HUES6 (cell line): ENCODE results near the gene RIPOR3.
"Not testable (repeated sequence)": the region's sequence is repeated elsewhere in the genome, so short reads cannot be mapped to it uniquely, and the experiment has no call there.

ENCODE experiments used
- H3K27ac ChIP-seq: 2 replicates; pipeline ENCODE4 v1.7.0; 2013; ENCODE audit warnings: low read depth, mild to moderate bottlenecking, low read length, inconsistent platforms
- H3K27me3 ChIP-seq: 2 replicates; pipeline ENCODE4 v1.6.1; 2013; ENCODE audit warnings: low read length; ENCODE audit not compliant: control insufficient read depth, insufficient read depth
- H3K36me3 ChIP-seq: 2 replicates; pipeline ENCODE4 v1.6.1; 2013; ENCODE audit warnings: low read length; ENCODE audit not compliant: control insufficient read depth, insufficient read depth
- H3K4me1 ChIP-seq: 2 replicates; pipeline ENCODE4 v1.6.1; 2013; ENCODE audit warnings: low read length; ENCODE audit not compliant: control insufficient read depth, insufficient read depth
- H3K4me3 ChIP-seq: 2 replicates; pipeline ENCODE4 v1.5.1; 2013; ENCODE audit warnings: low read depth, low read length
- H3K9ac ChIP-seq: one replicate; pipeline ENCODE4 v1.6.1; 2013; ENCODE audit warnings: mild to moderate bottlenecking, low read length
- H3K9me3 ChIP-seq: 2 replicates; pipeline ENCODE4 v1.6.1; 2013; ENCODE audit warnings: low read depth, low read length; ENCODE audit not compliant: control insufficient read depth, insufficient read depth

The RIPOR3 gene

GRCh38 chr20:50645253-50646068, 45.9 kb downstream of the RIPOR3 start:
- H3K9ac ChIP-seq, result peak overlapping the region; percentile 59
- H3K27ac ChIP-seq, result peak overlapping the region; percentile 43; the same call in 1 of the 2 replicates
- no peaks in the 10 kb centered on the region for H3K27me3 ChIP-seq
- H3K9me3 ChIP-seq, result peaks cover 18% of the 10 kb centered on the region
- peaks cover 28% of the 10 kb centered on the region for H3K4me1 ChIP-seq
- peak overlapping the region; percentile 26; the same call in 1 of the 2 replicates for H3K4me3 ChIP-seq
- no peaks in the 10 kb centered on the region for H3K36me3 ChIP-seq

- peak overlapping the region; percentile 42 for H3K4me3 ChIP-seq
- H3K27me3 ChIP-seq, result no peaks in the 10 kb centered on the region
- no peaks in the 10 kb centered on the region for H3K36me3 ChIP-seq
- peak overlapping the region; percentile 57; the same call in 1 of the 2 replicates for H3K27ac ChIP-seq
- peak overlapping the region; percentile 18 for H3K9ac ChIP-seq
- H3K4me1 ChIP-seq, result peaks cover 35% of the 10 kb centered on the region
- peaks cover 10% of the 10 kb centered on the region for H3K9me3 ChIP-seq
Observed at GRCh38 chr20:50642288-50642803, 49.0 kb downstream of the RIPOR3 start.

GRCh38 chr20:50641625-50642287, 49.6 kb downstream of the RIPOR3 start:
- H3K9ac ChIP-seq, result peak overlapping the region; percentile 18
- H3K27ac ChIP-seq, result peak overlapping the region; percentile 57; the same call in 1 of the 2 replicates
- H3K36me3 ChIP-seq, H3K9me3 ChIP-seq, H3K27me3 ChIP-seq: not testable (repeated sequence)
- H3K4me3 ChIP-seq, result peak overlapping the region; percentile 42
- H3K4me1 ChIP-seq, result peaks cover 41% of the 10 kb centered on the region

GRCh38 chr20:50639971-50640711, 51.2 kb downstream of the RIPOR3 start:
- H3K27me3 ChIP-seq, H3K36me3 ChIP-seq, H3K4me3 ChIP-seq, H3K9me3 ChIP-seq, H3K9ac ChIP-seq, H3K27ac ChIP-seq: not testable (repeated sequence)
- peaks cover 45% of the 10 kb centered on the region for H3K4me1 ChIP-seq

GRCh38 chr20:50638015-50638847, 53.1 kb downstream of the RIPOR3 start:
- not testable (repeated sequence) for H3K27ac ChIP-seq, H3K9me3 ChIP-seq, H3K4me3 ChIP-seq, H3K27me3 ChIP-seq, H3K36me3 ChIP-seq, H3K9ac ChIP-seq
- peaks cover 40% of the 10 kb centered on the region for H3K4me1 ChIP-seq

GRCh38 chr20:50636601-50637540, 54.5 kb downstream of the RIPOR3 start:
- H3K4me1 ChIP-seq, result peaks cover 32% of the 10 kb centered on the region
- no peak overlapping the region; the same call in 1 of the 2 replicates for H3K4me3 ChIP-seq
- no peaks in the 10 kb centered on the region for H3K36me3 ChIP-seq
- H3K27me3 ChIP-seq, result no peaks in the 10 kb centered on the region
- H3K27ac ChIP-seq, result no peak overlapping the region
- H3K9me3 ChIP-seq, result no peaks in the 10 kb centered on the region
- H3K9ac ChIP-seq, result no peak overlapping the region

- peaks cover 25% of the 10 kb centered on the region for H3K4me1 ChIP-seq
- no peak overlapping the region for H3K27ac ChIP-seq
- peak overlapping the region; percentile 41 for H3K4me3 ChIP-seq
Observed at GRCh38 chr20:50635676-50636600, 55.4 kb downstream of the RIPOR3 start.

GRCh38 chr20:50635014-50635557, 56.3 kb downstream of the RIPOR3 start:
- Histone ChIP-seq H3K27me3 (no peaks in the 10 kb centered on the region), H3K4me1 (peaks cover 25% of the 10 kb centered on the region), H3K9me3 (no peaks in the 10 kb centered on the region), H3K36me3 (no peaks in the 10 kb centered on the region), H3K9ac (no peak overlapping the region), H3K27ac (no peak overlapping the region), H3K4me3 (peak overlapping the region; percentile 41; the same call in 1 of the 2 replicates)

More at GRCh38 chr20:50635676-50636600, 55.4 kb downstream of the RIPOR3 start:
- Histone ChIP-seq H3K36me3 (no peaks in the 10 kb centered on the region), H3K9me3 (no peaks in the 10 kb centered on the region), H3K27me3 (no peaks in the 10 kb centered on the region), H3K9ac (peak overlapping the region; percentile 26)

- Histone ChIP-seq H3K27ac (no peak overlapping the region), H3K9me3 (no peaks in the 10 kb centered on the region), H3K4me1 (peaks cover 25% of the 10 kb centered on the region)
Observed at GRCh38 chr20:50634191-50634590, 57.2 kb downstream of the RIPOR3 start.

More at GRCh38 chr20:50634191-50634590, 57.2 kb downstream of the RIPOR3 start:
- H3K4me3 ChIP-seq, result no peak overlapping the region
- H3K27me3 ChIP-seq, result no peaks in the 10 kb centered on the region
- H3K9ac ChIP-seq, result no peak overlapping the region
- no peaks in the 10 kb centered on the region for H3K36me3 ChIP-seq
